Activated CD4-positive, alpha-beta T cell treated with anti-CD3 and anti-CD28 coated beads, Interleukin-2, amount 50 U/mL, for 1 hour (primary cell): Measurements from ENCODE around the gene SPSB3.

ENCODE experiments used
- DNase-seq: peaks from one replicate; pipeline ENCODE4 v3.0.0-alpha.2; 2020

Gene SPSB3

DNA sequence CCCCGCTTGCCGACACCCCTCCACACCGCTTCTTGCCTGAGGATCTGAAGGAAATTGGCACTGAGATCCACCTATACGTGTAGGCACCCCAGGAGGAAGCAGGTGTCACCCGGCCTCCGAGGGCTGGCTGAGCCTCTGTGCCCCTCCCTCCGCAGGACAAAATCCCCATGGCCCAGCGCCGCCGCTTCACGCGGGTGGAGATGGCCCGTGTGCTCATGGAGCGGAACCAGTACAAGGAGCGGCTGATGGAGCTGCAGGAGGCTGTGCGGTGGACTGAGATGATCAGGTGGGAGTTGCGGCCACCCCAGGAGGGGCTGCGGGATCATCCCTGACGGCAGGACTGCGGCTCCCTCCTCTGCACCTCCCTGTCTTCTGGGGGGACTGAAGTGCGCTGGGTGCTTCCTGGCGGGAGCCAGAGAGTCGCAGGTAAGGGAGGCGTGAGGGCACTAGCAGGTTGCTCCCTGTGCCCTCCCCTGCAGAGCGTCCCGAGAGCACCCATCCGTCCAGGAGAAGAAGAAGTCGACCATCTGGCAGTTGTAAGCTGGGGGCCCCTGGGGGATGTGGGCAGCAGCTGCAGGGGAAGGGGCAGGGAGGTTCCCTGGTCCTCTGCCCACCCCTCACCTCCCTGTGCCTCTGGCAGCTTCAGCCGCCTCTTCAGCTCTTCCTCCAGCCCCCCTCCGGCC lies 20.0 kb downstream of the SPSB3 start:
- DNase-seq, result no peak

DNA sequence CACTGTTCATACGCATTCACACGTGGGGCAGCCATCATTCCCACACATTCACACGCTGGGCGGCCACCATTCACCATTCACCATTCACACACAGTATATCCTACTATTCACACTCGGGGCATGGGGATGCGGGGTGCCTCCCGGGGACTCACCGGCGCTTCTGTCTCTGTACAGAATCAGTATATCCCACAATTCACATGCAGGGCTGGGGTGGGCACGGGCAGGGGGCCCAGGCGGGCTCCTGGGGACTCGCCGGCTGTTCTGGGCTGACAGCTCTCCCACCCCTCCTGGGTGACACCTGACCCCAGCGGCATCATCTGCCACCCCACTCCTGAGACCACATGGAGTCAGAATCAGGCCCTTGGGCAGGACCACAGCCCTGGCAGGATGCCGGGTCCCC lies 20.6 kb downstream of the SPSB3 start:
- DNase-seq, result no peak

DNA sequence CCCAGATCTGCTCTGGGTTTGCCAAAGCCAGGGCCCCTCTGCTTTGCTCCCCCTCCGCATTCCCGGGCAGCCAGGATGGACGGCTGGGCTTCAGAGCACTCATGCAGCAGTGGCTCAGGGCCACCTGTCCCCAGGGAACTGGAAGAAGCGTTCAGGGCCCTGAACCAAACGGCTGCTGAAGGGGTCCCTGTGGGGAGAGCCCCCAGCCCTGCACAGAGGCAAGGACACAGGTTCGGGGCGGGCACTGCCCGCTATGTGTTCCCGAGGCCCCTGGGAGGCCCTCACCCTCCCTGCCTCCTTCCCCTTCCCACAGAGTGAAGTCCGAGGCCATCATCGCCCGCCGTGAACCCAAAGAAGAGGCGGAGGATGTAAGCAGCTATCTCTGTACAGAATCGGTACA lies 21.5 kb downstream of the SPSB3 start:
- DNase-seq, result no peak

DNA sequence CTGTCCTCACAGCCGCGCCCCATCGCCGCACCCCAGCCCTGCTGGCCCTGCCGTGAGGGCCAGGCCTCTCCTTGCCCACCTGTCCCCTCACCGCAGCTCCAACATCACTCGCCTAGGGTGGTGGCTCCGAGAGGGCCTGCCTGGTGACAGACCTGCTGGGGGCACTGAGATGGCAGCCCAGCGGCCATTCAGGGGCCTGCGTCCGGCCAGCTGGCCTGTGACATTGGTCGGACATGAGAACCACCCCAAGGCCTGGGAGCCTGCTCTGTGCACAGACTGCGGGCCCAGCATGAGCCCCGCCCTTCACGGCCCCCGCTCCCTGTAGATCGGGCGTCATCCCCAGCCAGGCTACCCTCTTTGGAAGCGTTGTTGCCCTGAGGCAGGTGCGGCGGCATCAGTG lies 22.9 kb downstream of the SPSB3 start:
- DNase-seq, result no peak

DNA sequence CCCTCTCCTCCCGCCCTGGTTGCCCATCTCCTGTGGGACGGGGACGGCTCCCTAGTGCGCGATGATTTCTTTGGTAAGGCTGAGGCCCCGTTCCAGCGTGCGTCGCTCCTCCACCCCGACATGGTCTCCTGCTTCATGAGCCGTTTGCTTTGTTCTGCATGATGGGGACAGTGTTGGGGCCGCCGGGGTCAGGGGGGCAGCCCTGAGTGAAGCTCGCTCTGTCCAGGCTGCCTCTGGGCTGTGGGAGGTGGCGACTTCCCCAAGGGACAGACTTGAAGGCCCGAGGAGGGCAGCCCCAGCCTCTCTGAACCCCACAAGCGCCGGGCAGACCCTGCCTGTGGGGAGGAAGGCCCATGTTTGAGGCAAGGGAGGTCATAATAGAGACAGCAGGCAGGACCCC lies 23.4 kb downstream of the SPSB3 start:
- no peak for DNase-seq

DNA sequence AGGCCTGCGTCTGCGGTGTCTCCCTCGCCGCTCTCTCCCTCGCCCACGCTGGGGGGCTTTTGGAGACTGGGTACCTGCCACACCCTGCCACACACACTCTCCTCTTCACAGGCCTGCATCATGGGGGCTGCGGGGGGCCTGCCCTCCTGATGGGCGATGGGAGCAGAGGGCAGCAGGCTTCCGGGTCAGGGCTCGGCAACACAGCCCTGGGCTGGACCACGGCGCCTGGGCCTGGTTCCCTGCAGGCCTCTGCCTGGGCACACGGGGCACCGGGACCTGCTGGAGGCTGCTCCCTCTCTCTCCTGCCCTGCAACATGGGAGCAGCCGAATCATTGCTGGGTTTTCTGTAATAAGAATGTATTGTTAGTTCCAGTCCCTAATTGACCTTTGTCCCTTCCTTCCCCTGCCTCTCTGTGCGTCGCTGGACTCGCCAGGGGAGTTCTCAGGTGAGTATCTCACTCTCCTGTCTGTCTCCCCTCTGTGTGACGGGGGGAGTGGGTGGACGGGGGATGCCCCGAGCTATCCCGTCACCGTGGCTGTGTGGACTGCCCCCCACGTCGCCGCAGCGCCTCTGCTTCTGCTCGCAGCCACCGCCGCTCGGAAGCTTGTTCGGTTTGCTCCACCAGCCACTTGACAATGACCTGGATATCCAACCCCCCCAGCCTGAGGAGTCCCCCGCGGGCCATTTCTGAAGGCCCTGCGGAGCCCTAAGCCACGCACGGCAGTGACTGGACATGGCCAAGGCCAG lies 24.5 kb downstream of the SPSB3 start:
- DNase-seq, result no peak

DNA sequence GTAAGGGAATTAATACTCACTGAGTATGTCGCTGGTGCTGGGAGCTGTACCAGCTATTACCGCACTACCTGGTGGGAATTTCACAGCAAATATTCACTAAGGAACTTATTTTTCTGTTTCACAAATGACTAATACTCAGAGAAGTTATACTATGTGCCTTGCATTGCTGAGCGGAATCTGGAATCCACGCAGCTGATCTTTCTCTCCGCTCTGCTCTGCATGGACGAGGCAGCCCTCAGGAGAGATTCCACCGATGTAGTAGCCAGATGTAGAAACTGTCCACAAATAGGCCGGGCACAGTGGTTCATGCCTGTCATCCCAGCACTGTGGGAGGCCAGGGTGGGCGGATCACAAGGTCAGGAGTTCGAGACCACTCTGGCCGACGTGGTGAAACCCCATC lies 28.2 kb downstream of the SPSB3 start:
- DNase-seq, result no peak

DNA sequence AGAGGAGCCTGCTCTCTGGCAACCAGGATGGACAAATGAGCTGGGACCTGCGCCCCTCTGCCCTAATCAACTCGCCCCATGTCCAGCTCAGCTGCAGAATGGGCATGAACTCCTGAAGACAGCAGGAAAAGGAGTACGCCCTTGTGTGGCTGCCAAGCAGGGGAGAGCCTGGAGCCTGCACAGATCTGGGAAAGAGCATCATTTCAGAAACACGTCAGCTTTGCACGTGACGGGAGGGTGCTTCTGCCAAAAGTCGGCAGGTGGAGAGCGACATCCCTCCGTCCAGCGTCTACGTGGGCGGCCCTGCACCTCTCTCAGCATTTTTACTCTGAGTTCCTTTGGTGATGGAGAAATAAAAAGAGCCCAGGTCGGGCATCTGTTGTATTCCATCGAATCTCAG lies 29.5 kb downstream of the SPSB3 start:
- DNase-seq, result no peak

DNA sequence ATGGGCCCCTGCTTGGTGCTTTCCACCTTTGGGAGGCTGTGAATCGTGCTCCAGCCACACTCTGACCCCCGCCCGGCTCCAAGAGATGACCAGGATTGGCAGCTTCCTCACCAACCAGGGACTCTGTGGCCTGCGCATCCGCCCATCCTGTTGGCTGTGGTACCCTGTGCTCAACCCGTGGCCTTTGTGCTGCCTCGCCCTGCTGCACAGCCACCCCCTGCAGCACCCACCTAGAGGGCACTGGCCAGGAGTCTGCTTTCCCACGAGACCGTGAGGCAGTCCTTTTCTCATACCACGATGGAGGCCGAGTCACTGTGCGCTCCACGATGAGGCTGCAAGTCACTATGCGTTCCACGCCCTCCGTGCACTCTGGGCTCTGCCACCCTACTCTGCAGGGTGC lies 30.4 kb downstream of the SPSB3 start:
- no peak for DNase-seq

DNA sequence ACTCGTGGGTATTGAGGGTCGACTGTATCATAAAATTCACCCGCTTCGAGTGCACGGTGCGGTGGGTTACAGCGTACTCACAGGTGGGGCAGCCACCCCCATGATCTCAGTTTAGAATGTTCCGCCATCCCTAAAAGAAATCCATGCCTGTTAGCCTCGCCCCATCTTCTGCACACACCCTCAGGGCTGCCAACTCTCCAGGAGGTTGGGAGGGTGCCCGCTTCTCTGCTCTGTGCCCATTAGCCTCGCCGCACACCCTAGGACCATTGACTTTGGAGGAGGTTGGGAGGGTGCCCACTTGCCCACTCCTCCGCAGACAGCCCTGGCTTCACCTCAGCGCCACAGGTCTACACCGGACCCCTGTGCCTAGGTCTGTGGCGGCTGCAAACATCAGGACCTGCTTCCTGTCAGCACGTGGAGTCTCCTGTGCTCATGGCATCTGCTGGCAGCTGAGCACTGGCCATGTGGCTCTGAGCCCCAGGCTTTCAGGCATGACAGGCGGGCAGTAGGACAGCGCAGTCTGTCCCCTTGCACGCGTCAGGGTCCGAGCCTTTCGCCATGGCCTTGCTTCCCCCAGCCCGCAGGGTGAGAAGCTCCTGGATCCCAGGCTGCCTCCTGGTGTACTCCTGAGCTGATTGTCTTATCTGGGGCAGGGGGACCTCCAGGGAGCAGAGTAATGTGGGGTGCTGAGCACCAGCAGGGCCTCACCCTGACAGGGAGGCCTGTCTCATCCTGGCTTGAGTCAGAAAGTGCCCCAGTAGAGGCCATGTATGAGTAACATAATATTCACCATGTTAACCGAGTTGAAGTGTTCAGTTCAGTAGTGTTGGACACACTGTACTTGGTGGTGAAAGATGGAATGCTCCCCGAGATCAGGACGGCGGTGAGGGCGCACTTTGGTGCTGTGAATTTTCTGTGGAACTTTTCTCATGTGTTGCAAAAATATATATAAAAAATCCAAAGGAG lies 32.9 kb downstream of the SPSB3 start:
- DNase-seq, result no peak

DNA sequence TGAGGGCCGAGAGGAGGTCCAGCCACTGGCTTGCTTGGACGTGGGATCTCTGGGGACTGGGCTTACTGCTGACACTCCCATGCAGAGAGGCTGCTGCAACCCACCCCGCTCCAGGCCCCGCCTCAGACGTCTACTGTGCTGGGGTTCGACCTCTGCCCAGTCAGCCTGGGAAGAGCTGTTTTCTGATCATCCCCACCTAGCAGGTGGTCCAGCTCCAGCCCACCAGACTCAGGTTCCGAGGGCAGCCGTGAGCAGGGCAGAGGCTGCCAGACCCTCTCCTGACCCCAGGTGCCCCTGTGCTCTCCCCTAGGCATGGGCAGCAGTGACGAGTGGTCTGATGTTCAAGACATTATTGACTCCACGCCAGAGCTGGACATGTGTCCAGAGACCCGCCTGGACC lies 34.4 kb downstream of the SPSB3 start:
- no peak for DNase-seq

DNA sequence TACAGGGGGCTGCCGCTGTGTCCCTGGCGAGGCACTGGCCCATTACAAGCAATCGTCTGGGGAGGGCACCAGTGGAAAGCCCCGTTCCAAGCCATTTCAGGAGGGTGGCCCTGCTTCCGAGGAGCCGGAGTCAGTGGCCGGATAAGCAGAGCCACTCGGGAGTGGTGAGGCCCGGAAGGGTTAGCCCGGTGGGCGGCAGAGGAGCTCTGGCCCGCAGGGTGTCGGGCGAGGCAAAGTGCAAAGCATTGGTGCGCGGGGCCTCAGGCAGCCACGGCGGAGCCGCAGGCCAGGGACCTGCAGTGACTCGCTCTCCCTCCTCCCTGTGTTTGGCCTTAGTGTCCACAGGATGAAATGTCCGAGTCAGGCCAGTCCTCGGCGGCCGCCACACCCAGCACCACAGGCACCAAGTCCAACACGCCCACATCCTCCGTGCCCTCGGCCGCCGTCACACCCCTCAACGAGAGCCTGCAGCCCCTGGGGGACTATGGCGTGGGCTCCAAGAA lies 35.6 kb downstream of the SPSB3 start:
- no peak for DNase-seq

DNA sequence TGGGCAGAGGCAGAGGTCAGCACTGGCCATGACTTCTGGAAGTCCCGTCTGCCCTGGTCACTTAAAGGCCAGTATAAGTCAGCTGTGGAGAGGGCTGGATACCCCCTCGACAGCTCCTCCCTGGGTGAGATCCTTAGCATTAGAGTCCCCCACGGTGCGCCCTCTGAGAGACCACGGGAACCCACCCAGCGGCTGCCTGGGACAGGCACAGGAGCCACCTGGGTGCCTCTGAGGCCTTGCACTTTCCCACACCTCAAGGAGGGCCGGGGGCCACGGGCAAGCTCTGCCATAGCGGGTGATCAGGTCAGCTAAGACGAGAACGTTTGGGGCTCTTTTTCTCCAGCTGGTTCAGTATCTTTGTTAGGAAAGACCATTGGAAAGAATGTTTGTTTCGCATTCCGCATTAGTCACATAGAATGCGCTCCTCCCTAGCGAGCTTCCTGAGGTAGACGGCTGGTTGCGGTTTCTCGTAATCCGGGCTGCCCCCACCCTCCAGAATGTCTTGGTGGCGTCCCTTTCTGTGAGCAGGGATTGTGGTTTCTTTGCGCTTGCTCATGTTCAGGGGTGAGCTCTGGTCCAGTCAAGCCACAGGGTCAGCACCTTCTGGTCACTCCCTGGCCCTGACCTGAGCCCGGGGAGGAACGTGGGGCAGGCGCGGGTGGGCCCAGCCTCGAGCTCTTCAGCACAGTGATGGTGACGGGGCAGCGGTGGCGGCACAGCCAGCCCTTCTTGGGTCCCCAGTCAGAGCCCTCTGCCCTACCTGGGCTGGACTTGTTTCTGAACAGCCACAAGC lies 36.3 kb downstream of the SPSB3 start:
- DNase-seq, result no peak

DNA sequence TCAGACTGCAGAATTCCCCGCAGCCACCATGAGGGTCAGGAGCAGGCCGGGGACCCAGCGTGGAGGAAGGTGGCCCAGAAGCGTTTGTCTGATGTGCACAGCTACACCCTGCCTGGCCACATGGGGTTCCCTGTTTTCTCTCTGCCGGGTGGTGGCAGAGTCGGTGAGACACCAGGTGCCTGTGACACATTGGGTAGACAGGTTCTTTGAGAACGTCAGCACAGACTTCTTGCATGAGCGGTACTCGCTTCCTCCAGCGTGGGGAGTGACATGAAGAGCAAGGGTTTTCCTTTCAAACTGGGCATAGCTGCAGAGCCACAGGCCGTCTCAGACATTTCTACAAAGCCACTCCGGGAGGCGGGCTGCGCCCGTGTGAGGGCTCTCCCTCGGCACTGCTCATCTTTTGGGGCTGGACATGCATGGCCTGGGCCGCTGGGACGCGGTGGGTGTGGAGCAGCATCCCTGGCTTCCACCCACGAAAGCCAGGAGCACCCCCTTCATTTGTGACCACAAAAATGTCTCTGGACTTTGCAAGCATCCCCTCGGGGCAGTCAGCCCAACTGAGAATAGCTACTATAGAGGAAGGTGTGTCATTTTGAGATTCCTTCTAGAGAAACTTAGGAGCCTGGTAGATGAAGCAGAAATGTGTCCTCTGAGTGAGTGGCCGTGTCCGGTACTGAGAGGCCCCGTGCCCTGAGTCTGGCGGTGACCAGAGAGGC lies 37.0 kb downstream of the SPSB3 start:
- no peak for DNase-seq

DNA sequence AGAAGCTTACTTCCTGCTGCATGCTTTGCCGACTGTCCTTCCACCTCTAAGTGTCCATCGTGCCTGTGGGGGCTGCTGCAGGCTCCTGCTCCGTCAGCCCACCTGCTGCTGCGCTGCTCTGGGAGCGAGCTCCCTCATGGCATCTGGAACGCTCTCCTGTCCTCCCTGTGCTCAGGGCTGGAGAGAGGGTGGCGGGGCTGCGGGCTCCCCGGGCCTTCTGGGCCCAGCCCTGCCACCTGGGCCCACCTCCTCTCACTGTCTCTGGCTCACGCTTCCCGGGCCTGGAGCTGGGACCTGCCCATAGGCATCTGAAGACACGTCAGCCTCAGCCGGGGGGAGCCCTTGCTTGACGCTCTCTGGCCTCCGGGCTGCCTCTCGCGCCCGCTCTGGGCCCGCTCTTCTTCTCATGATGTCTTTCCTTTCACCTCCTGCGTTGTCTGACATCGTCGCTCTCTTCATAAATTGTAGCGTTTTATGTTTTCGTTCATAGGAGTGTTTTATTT lies 38.0 kb downstream of the SPSB3 start:
- DNase-seq, result no peak

DNA sequence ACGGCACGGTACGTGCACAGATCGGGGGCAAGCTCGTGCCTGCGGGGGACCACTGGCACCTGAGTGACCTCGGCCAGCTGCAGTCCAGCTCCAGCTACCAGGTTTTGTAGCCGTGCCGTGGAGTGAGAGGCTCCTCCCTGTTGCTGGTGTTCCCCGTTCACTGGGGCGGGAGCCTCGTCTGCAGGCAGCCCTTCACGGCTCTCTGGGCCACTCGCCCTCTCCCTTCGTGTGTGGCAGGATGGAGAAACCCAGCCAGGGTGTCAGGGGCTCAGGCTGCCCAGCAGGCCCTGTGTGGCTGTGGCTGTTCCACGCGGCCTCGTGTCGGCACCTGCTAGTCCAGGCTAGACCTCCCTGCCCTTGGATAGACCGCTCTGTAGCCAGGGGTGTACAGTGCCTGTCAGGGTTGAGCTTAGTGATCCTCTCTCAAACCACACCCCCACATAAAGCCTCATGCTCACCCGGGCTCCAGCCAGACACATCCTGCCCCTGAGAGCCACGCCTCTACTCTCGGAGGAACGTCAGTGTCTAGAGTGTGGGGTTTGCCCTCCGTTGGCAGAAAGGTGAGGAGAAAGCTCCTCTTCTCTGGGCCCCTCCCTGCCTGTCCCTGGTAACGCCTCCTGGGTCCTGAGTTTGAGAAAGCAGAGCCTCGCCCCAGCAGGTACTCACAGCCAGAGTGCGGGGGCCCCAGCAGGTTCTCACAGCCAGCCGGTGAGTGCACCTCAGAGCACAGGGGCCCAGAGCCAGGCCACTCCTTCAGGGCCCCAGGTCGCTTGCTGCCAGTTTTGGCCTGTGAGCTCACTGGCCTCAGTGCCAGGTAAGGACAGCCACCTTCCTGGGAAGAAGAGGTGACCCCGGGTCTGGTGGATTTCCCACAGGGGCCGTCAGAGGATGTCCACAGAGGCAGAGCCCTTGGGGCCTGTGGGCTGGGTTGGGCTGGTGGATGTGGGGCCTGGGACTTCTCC lies 38.7 kb downstream of the SPSB3 start:
- DNase-seq, result no peak

DNA sequence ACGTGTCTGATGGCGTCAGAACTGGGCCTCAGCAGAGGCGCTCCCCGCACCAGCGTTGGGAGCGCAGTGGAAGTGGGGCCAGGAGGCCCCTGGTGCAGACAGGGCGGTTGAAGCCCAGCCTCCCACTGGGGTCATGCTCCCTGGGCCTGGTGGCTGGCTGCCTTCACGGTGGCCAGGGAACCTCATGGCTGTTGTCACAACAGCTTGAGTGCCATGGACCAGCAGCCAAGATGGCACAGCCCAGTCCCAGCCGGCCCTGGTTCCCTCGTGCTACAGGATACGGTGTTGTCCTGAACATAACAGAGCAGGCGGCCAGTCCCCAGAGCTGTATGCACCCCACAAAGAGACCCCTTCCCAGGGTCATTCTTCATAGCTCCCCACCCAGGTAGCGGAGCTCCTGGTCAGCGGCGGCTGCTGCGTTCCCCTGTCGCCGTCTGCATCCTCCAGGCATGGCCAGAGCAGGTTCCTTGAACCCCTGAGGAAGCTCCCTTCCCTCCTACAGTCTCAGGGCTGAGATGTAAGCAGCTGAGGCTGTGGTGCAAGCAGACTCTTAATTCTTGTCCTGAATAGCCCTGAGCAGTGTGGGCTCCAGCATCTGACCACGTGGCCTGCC lies 40.7 kb downstream of the SPSB3 start:
- no peak for DNase-seq

DNA sequence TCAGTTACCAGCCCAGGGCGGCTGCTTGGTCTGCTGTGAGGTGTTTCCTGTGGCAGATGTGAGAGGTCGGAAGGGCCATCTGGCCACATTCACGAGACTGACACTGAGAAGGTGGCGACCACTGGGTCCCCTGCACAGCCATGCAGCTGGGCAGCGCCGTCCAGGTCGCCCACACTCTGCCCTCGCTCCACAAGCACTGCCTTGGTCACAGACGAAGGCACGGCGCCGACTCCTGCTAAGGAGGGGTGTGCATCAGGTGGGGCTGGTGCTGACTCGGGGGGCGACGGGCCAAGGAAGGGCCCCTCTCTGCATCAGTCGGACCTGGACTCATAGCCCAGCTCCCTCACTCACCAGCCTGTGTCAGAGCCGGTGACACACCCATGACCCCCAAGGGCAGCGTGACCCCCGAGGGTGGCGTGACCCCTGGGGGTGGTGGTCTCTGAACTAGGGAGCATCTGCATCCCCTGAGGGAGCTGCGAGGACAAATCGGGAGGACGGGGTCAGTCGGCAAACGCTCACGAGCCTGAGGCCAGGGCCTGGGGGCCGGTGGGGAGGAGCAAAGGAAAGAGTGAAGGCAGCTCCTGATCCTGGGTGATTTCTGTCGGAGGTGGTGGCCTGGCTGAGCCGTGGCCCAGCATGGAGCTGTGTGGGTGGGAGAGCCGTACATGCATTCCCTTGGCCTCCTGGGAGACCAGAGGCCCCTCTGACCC lies 41.4 kb downstream of the SPSB3 start:
- no peak for DNase-seq

DNA sequence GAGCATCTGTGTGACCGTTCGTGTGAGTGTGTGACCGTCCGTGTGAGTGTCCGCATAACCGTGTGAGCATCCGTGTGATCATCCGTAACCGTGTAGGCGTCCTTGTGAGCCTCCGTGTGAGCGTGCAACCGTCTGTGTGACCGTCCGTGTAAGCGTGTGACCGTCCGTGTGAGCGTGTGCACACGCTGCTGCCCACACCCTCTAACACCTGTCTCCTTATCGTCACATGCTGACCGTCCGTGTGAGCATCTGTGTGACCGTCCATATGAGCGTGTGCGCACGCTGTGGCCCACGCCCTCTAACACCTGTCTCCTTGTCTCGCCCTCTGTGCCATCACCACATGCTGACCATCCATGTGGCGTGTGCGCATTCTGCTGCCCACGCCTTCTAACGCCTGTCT lies 42.1 kb downstream of the SPSB3 start:
- no peak for DNase-seq
